PC-9 (cell line): ENCODE results near the gene HAUS3. TPM values are rescaled to one million over a fixed set of nuclear protein-coding genes. Genes with fewer than 3 reads are reported as not detected.

ENCODE experiments used
- BruUV-seq: library from RNA; stranded (reverse); fragments of 400-500 nt; replicated peaks from 2 replicates; lab custom pipeline; 2021; lab: Mats Ljungman, UMichigan
- CTCF ChIA-PET: fragments of 300-600 bp; sonication (Branson Sonifier 250); formaldehyde crosslinking; loops from one replicate; lab custom pipeline; 2022; ENCODE audit warnings: antibody characterized with exemption; lab: Charles Lee
- POLR2A ChIA-PET: fragments of 300-600 bp; sonication (Branson Sonifier 250); formaldehyde crosslinking; loops from one replicate; lab custom pipeline; 2022; ENCODE audit warnings: antibody characterized with exemption; ENCODE audit not compliant: unreplicated experiment; lab: Charles Lee
- DNase-seq, 2 experiments: peaks; one replicate each; pipeline versions ENCODE4 v3.0.0 to v3.0.0-alpha.2; 2015 to 2022; ENCODE audit warnings: mixed read lengths in 1 of 2
- H2AFZ ChIP-seq: fragments of 200-600 bp; sonication (generic); 2 replicates; pipeline ENCODE4 v1.8.1; 2017; ENCODE audit warnings: antibody characterized with exemption
- H3F3A ChIP-seq: fragments of 200-600 bp; sonication (generic); 2 replicates; pipeline ENCODE4 v1.8.1; 2017; ENCODE audit warnings: antibody characterized with exemption, mild to moderate bottlenecking, low read depth; ENCODE audit not compliant: insufficient read depth
- H3K27ac ChIP-seq: fragments of 200-600 bp; sonication (generic); 2 replicates; pipeline ENCODE4 v1.6.1; 2016; ENCODE audit warnings: mixed run types
- H3K27me3 ChIP-seq: fragments of 200-600 bp; sonication (generic); 2 replicates; pipeline ENCODE4 v1.6.1; 2016; ENCODE audit warnings: low read depth, mixed run types; ENCODE audit not compliant: insufficient read depth
- H3K36me3 ChIP-seq: fragments of 200-600 bp; sonication (generic); 2 replicates; pipeline ENCODE4 v1.6.1; 2016; ENCODE audit warnings: low read depth, mixed run types
- H3K4me1 ChIP-seq: fragments of 200-600 bp; sonication (generic); replicated peaks from 2 replicates; pipeline ENCODE4 v1.6.1; 2016; ENCODE audit warnings: mixed run types; ENCODE audit not compliant: insufficient read depth
- H3K4me2 ChIP-seq: fragments of 200-600 bp; sonication (generic); 2 replicates; pipeline ENCODE4 v1.6.1; 2017; ENCODE audit warnings: mixed run types
- H3K4me3 ChIP-seq: fragments of 200-600 bp; sonication (generic); 2 replicates; pipeline ENCODE4 v1.6.1; 2016; ENCODE audit warnings: mixed run types
- H3K79me2 ChIP-seq: fragments of 200-600 bp; sonication (generic); 2 replicates; pipeline ENCODE4 v1.6.1; 2017; ENCODE audit warnings: low read depth, mixed run types
- H3K9me2 ChIP-seq: fragments of 200-600 bp; sonication (generic); 2 replicates; pipeline ENCODE4 v1.8.1; 2017; ENCODE audit warnings: mild to moderate bottlenecking; ENCODE audit not compliant: insufficient read depth
- H3K9me3 ChIP-seq: fragments of 200-600 bp; sonication (generic); 2 replicates; pipeline ENCODE4 v1.8.1; 2016; ENCODE audit warnings: low read depth; ENCODE audit not compliant: insufficient read depth
- H4K20me1 ChIP-seq: fragments of 200-600 bp; sonication (generic); 2 replicates; pipeline ENCODE4 v1.8.1; 2017; ENCODE audit not compliant: insufficient read depth
- EZH2 ChIP-seq: fragments of 200-600 bp; sonication (generic); IDR thresholded peaks from 2 replicates; pipeline ENCODE4 v1.8.0; 2017; ENCODE audit warnings: antibody characterized with exemption, low read depth
- intact Hi-C: fragments of 100-400 bp; cut with micrococcal nuclease; formaldehyde crosslinking; loops from one replicate; pipeline ENCODE4 v1.10.0; 2022; ENCODE audit not compliant: unreplicated experiment
- total RNA-seq: library from RNA; stranded (reverse); gene quantifications from 2 replicates; pipeline ENCODE4 v1.2.3, GENCODE V29; 2021
- TF ChIP-seq, protein P1 (sequence below): fragments of 200-600 bp; sonication (generic); conservative IDR thresholded peaks from 2 replicates; pipeline ENCODE4 v1.6.1; 2017; ENCODE audit warnings: mixed run types, antibody characterized with exemption, mild to moderate bottlenecking, moderate library complexity

Gene HAUS3
- total RNA-seq, 1 experiment from 2014 or later: 16.2 TPM

DNA sequence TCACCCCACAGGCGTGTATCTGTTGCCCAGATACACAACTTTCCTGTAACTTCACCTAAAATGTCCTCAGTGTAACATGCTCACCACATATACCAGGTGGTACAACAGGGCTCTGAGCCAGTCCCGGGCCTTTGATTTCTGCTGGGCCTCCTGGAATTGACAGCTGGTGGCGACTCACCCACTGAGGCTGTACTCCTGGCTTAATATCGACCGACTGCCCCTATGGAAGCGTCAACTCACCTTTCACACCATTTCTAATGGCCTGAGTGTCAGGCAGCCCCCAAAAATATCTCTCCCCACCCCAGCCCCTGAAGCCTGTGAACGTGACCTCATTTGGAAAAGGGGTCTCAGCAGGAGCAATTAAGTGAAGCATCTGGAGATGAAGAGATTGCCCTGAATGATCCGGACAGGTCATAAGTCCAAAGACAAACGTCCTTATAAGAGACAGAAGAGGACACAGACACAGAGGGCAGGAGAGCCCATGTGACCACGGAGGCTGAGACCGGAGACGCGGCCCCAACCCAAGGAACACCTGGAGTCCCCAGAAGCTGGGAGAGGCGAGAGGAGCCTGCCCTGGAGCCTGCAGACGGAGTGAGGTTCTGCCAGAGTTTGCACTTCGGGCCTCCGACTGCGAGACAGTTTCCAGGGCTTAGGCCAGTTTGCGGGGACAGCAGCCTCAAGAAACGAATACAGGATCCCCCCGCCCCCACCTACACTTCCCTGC is 32.6 kb upstream of the HAUS3 start:
- no peak overlapping the region for H2AFZ ChIP-seq
- no peaks in the 10 kb centered on the region for H3K9me3 ChIP-seq
- H3K27me3 ChIP-seq: peaks cover 30% of the 10 kb centered on the region
- H3K4me3 ChIP-seq: no peak overlapping the region
- H3K4me2 ChIP-seq: no peak overlapping the region
- TF ChIP-seq, protein P1, sequence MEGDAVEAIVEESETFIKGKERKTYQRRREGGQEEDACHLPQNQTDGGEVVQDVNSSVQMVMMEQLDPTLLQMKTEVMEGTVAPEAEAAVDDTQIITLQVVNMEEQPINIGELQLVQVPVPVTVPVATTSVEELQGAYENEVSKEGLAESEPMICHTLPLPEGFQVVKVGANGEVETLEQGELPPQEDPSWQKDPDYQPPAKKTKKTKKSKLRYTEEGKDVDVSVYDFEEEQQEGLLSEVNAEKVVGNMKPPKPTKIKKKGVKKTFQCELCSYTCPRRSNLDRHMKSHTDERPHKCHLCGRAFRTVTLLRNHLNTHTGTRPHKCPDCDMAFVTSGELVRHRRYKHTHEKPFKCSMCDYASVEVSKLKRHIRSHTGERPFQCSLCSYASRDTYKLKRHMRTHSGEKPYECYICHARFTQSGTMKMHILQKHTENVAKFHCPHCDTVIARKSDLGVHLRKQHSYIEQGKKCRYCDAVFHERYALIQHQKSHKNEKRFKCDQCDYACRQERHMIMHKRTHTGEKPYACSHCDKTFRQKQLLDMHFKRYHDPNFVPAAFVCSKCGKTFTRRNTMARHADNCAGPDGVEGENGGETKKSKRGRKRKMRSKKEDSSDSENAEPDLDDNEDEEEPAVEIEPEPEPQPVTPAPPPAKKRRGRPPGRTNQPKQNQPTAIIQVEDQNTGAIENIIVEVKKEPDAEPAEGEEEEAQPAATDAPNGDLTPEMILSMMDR: no peak
- TF ChIP-seq EZH2: no peak
- H3K79me2 ChIP-seq: no peaks in the 10 kb centered on the region
- H3K27ac ChIP-seq: no peak overlapping the region
- no peaks in the 10 kb centered on the region for H4K20me1 ChIP-seq
- BruUV-seq: no TSS peak
- H3K36me3 ChIP-seq: no peaks in the 10 kb centered on the region
- POLR2A ChIA-PET: no interaction called here
- H3F3A ChIP-seq: no peaks in the 10 kb centered on the region
- H3K4me1 ChIP-seq: no peaks in the 10 kb centered on the region
- no peaks in the 10 kb centered on the region for H3K9me2 ChIP-seq
- DNase-seq: no peak
- intact Hi-C loops: no loop called here
- CTCF ChIA-PET: no interaction called here

DNA sequence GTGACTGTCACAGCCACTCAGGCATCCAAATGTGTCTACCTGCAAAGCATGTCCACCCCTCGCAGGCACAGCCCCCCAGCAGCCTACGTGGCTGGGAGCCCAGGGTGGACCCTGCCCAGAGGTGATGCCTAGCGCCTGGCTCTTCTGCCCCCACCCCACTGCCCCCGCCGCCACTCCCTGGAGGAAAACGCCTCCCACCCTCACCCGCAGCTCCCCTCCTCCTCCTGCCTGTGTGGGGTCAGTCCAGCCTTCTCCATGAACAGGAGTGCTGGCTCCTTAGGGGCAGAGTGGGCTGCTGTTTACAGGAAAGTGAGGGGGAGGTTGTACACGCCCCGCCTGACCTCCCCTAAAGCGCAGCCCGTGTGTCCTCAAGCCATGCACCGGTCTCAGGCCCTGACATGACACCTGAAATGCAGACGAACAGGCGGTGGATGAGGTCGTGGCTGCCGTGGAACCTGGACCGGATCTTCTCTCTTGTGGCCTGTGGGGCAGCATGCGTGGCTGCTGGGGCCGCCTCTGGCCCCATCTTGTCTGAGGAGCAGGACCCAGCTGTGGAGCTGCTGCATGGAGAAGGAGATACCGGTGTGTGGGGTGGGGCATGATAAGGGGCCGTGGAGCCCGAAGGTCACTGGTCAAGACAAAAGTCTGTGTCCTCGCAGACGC is 31.9 kb upstream of the HAUS3 start:
- intact Hi-C loops: no loop called here
- TF ChIP-seq, protein P1: no peak
- TF ChIP-seq EZH2: no peak
- H3K9me2 ChIP-seq: no peaks in the 10 kb centered on the region
- no peak overlapping the region for H3K27ac ChIP-seq
- no peak overlapping the region for H2AFZ ChIP-seq
- H3K4me3 ChIP-seq: no peak overlapping the region
- H3K79me2 ChIP-seq: no peaks in the 10 kb centered on the region
- no peaks in the 10 kb centered on the region for H3K9me3 ChIP-seq
- ChIA-PET CTCF (no interaction called here), POLR2A (no interaction called here)
- no peak overlapping the region for H3K4me2 ChIP-seq
- no peaks in the 10 kb centered on the region for H3K4me1 ChIP-seq
- H3F3A ChIP-seq: no peaks in the 10 kb centered on the region
- H3K36me3 ChIP-seq: no peaks in the 10 kb centered on the region
- no peak for DNase-seq
- no TSS peak for BruUV-seq
- no peaks in the 10 kb centered on the region for H4K20me1 ChIP-seq
- H3K27me3 ChIP-seq: peaks cover 37% of the 10 kb centered on the region

DNA sequence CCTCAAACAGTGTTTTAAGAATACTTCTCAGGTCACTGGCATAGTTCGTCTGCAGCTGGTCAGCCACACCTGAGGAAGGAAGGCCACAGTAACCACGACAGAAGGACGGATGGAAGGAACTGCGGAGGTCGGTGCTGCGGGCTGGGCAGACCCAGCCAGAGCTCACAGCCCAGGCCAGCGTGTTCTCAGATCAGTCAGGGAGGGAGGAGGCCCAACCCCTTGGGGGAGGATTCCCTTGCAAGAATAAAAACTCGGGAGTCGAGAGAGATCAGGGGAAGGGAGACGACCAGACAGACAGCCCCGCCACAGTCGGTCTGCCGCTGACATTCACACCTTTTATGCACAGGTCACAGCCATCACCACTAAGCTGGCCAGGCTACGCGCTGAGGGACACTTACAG is 31.3 kb upstream of the HAUS3 start:
- H4K20me1 ChIP-seq: no peaks in the 10 kb centered on the region
- no peaks in the 10 kb centered on the region for H3K4me1 ChIP-seq
- BruUV-seq: no TSS peak
- no peaks in the 10 kb centered on the region for H3F3A ChIP-seq
- no peak overlapping the region for H3K27ac ChIP-seq
- no peaks in the 10 kb centered on the region for H3K9me3 ChIP-seq
- peaks cover 43% of the 10 kb centered on the region for H3K27me3 ChIP-seq
- H3K36me3 ChIP-seq: no peaks in the 10 kb centered on the region
- H3K79me2 ChIP-seq: no peaks in the 10 kb centered on the region
- H3K4me2 ChIP-seq: no peak overlapping the region
- ChIA-PET CTCF (no interaction called here), POLR2A (no interaction called here)
- DNase-seq: no peak
- H3K9me2 ChIP-seq: no peaks in the 10 kb centered on the region
- TF ChIP-seq, protein P1: no peak
- TF ChIP-seq EZH2: no peak
- no peak overlapping the region for H3K4me3 ChIP-seq
- no peak overlapping the region for H2AFZ ChIP-seq
- intact Hi-C loops: no loop called here
